ENCODE measurements around the gene MAMDC4.

The MAMDC4 gene

GRCh38 chr9:136856079-136856476 lies 3.9 kb downstream of the MAMDC4 start:
- Histone ChIP-seq H3K4me1 (ENCODE audit: low read length) (no peaks in the 10 kb centered on the region), H3K79me2 (ENCODE audit: low read length) (no peaks in the 10 kb centered on the region), H3K4me3 (ENCODE audit: low read length) (no peak overlapping the region), H3K9me3 (replicated peaks; ENCODE audit: insufficient read depth, low read length) (no peaks in the 10 kb centered on the region), H3K4me2 (ENCODE audit: low read depth, low read length) (no peak overlapping the region), H3K9me2 (replicated peaks; ENCODE audit: insufficient read depth, low read length) (no peaks in the 10 kb centered on the region), H4K20me1 (ENCODE audit: insufficient read depth, low read length) (no peaks in the 10 kb centered on the region), H3K36me3 (replicated peaks; ENCODE audit: insufficient read depth, low read length) (no peaks in the 10 kb centered on the region), H3K9ac (ENCODE audit: low read length) (no peak overlapping the region), H3F3A (ENCODE audit: insufficient read depth, low read length) (no peaks in the 10 kb centered on the region), H3K27me3 (replicated peaks; ENCODE audit: insufficient read depth, low read length) (no peaks in the 10 kb centered on the region), H2AFZ (ENCODE audit: low read length) (no peak overlapping the region), H3K27ac (ENCODE audit: low read length) (no peak overlapping the region)
- DNase-seq: no peak
- TF ChIP-seq EZH2phosphoT487 (IDR thresholded peaks at IDR 0.05; ENCODE audit: low read length): no peak
- no peak for TF ChIP-seq EZH2 (optimal IDR thresholded peaks at IDR 0.05; ENCODE audit: low read depth, low read length)
- no peak for TF ChIP-seq CTCF (IDR thresholded peaks at IDR 0.05; ENCODE audit: low read length)

DNA sequence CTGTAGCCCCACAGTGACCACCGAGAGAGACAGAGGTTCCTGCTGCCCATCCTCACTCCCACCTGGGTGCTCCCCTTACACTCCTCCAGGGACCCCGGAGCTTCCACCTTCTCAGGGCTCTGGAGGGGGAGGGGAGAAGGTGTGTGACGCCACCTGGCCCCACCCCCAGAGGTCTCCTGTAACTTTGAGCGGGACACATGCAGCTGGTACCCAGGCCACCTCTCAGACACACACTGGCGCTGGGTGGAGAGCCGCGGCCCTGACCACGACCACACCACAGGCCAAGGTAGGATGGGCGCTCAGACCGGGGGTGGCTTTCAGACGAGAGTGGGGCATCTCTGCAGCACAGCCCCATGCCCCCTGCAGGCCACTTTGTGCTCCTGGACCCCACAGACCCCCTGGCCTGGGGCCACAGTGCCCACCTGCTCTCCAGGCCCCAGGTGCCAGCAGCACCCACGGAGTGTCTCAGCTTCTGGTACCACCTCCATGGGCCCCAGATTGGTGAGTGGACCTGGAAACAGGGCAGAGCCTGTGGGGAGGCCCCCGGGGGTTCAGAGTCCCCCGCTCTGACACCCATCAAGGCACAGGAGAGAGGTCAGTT lies 4.5 kb downstream of the MAMDC4 start:
- Histone ChIP-seq H4K20me1 (ENCODE audit: insufficient read depth, low read length) (no peaks in the 10 kb centered on the region), H3K4me3 (ENCODE audit: low read length) (no peak overlapping the region), H3K27me3 (replicated peaks; ENCODE audit: insufficient read depth, low read length) (no peaks in the 10 kb centered on the region), H3K9ac (ENCODE audit: low read length) (no peak overlapping the region), H3K4me2 (ENCODE audit: low read depth, low read length) (no peak overlapping the region), H3K9me3 (replicated peaks; ENCODE audit: insufficient read depth, low read length) (no peaks in the 10 kb centered on the region), H3K36me3 (replicated peaks; ENCODE audit: insufficient read depth, low read length) (no peaks in the 10 kb centered on the region), H2AFZ (ENCODE audit: low read length) (no peak overlapping the region), H3K79me2 (ENCODE audit: low read length) (no peaks in the 10 kb centered on the region), H3K9me2 (replicated peaks; ENCODE audit: insufficient read depth, low read length) (no peaks in the 10 kb centered on the region), H3K4me1 (ENCODE audit: low read length) (no peaks in the 10 kb centered on the region), H3K27ac (ENCODE audit: low read length) (no peak overlapping the region), H3F3A (ENCODE audit: insufficient read depth, low read length) (no peaks in the 10 kb centered on the region)
- DNase-seq: no peak
- TF ChIP-seq CTCF (IDR thresholded peaks at IDR 0.05; ENCODE audit: low read length) (no peak), EZH2 (optimal IDR thresholded peaks at IDR 0.05; ENCODE audit: low read depth, low read length) (no peak), EZH2phosphoT487 (IDR thresholded peaks at IDR 0.05; ENCODE audit: low read length) (no peak)

- no peak overlapping the region for H3K4me3 ChIP-seq (ENCODE audit: low read length)
- H3K9ac ChIP-seq (ENCODE audit: low read length): no peak overlapping the region
- H3K4me1 ChIP-seq (ENCODE audit: low read length): no peaks in the 10 kb centered on the region
- no peaks in the 10 kb centered on the region for H3K36me3 ChIP-seq (replicated peaks; ENCODE audit: insufficient read depth, low read length)
- H3K9me3 ChIP-seq (replicated peaks; ENCODE audit: insufficient read depth, low read length): no peaks in the 10 kb centered on the region
- TF ChIP-seq EZH2 (optimal IDR thresholded peaks at IDR 0.05; ENCODE audit: low read depth, low read length) (no peak), EZH2phosphoT487 (IDR thresholded peaks at IDR 0.05; ENCODE audit: low read length) (no peak), CTCF (IDR thresholded peaks at IDR 0.05; ENCODE audit: low read length) (no peak)
- H3K27ac ChIP-seq (ENCODE audit: low read length): no peak overlapping the region
- no peak overlapping the region for H3K4me2 ChIP-seq (ENCODE audit: low read depth, low read length)
- no peaks in the 10 kb centered on the region for H4K20me1 ChIP-seq (ENCODE audit: insufficient read depth, low read length)
- H3K9me2 ChIP-seq (replicated peaks; ENCODE audit: insufficient read depth, low read length): no peaks in the 10 kb centered on the region
- H3K79me2 ChIP-seq (ENCODE audit: low read length): no peaks in the 10 kb centered on the region
- DNase-seq: no peak
- H2AFZ ChIP-seq (ENCODE audit: low read length): no peak overlapping the region
- no peaks in the 10 kb centered on the region for H3K27me3 ChIP-seq (replicated peaks; ENCODE audit: insufficient read depth, low read length)
- H3F3A ChIP-seq (ENCODE audit: insufficient read depth, low read length): no peaks in the 10 kb centered on the region
Measured at GRCh38 chr9:136857166-136857565, 5.0 kb downstream of the MAMDC4 start.

All from MM.1S (cell line).